SK-N-SH treated with all-trans-retinoic acid at 6 μM for 48 hours (cell line): ENCODE data around the gene FAM167B.
"Not testable (repeated sequence)": the region's sequence is repeated elsewhere in the genome, so short reads cannot be mapped to it uniquely, and the experiment has no call there.

Experiments used
- ARNTL ChIP-seq: fragments of 450-650 bp; formaldehyde crosslinking; IDR thresholded peaks from 2 replicates; pipeline ENCODE4 v1.5.0; 2020; ENCODE audit warnings: low read depth, mild to moderate bottlenecking, moderate library complexity, borderline replicate concordance
- CSRNP3 ChIP-seq: fragments of 250-450 bp; sonication (Bioruptor Pico); IDR thresholded peaks from 2 replicates; pipeline ENCODE4 v1.5.1; 2021; ENCODE audit warnings: mild to moderate bottlenecking, moderate library complexity
- ISL1 ChIP-seq: fragments of 250-450 bp; sonication (Bioruptor Pico); IDR thresholded peaks from 2 replicates; pipeline ENCODE4 v2.1.2; 2022; ENCODE audit warnings: mild to moderate bottlenecking, moderate library complexity
- PATZ1 ChIP-seq: fragments of 250-450 bp; sonication (Bioruptor Pico); IDR thresholded peaks from 2 replicates; pipeline ENCODE4 v1.8.0; 2020; ENCODE audit warnings: mild to moderate bottlenecking, moderate library complexity, borderline replicate concordance
- RARB ChIP-seq: fragments of 250-450 bp; sonication (Bioruptor Pico); IDR thresholded peaks from 2 replicates; pipeline ENCODE4 v1.8.0; 2021; ENCODE audit warnings: mild to moderate bottlenecking, moderate library complexity
- TOX ChIP-seq: fragments of 250-450 bp; sonication (Bioruptor Pico); IDR thresholded peaks from 2 replicates; pipeline ENCODE4 v1.8.0; 2021; ENCODE audit warnings: mild to moderate bottlenecking, moderate library complexity, borderline replicate concordance
- ZFP30 ChIP-seq: fragments of 450-650 bp; formaldehyde crosslinking; IDR thresholded peaks from 2 replicates; pipeline ENCODE4 v1.5.0; 2022; ENCODE audit warnings: mild to moderate bottlenecking, moderate library complexity
- ZNF565 ChIP-seq: fragments of 450-650 bp; formaldehyde crosslinking; conservative IDR thresholded peaks from 2 replicates; pipeline ENCODE4 v1.5.0; 2020; ENCODE audit warnings: low read depth, mild to moderate bottlenecking, moderate library complexity
- ZNF70 ChIP-seq: fragments of 450-650 bp; formaldehyde crosslinking; IDR thresholded peaks from 2 replicates; pipeline ENCODE4 v1.5.0; 2020; ENCODE audit warnings: mild to moderate bottlenecking, moderate library complexity
- ZNF8 ChIP-seq: fragments of 450-650 bp; formaldehyde crosslinking; IDR thresholded peaks from 2 replicates; pipeline ENCODE4 v1.5.0; 2020; ENCODE audit warnings: mild to moderate bottlenecking, moderate library complexity

GRCh38 chr1:32298211-32298610, 51.2 kb downstream of the FAM167B start:
- TF ChIP-seq ZFP30; PATZ1 (CRISPR knock-in tag); CSRNP3 (CRISPR knock-in tag); TOX (CRISPR knock-in tag); ARNTL (CRISPR knock-in tag); ZNF565; ISL1 (CRISPR knock-in tag); ZNF8 (CRISPR knock-in tag); ZNF70; RARB (CRISPR knock-in tag): not testable (repeated sequence)
